Thoracic aorta (tissue), 2 donors: ENCODE results near the gene KCNH2. TPM values are rescaled to one million over a fixed set of nuclear protein-coding genes. Genes with fewer than 3 reads are reported as not detected.

Experiments
- ATAC-seq: fragments of 150-250 bp; one replicate; pipeline ENCODE4 v1.8.0; 2017; ENCODE audit warnings: low read depth; ENCODE audit not compliant: insufficient number of reproducible peaks, low FRiP score
- DNase-seq: peaks from one replicate; pipeline ENCODE4 v3.0.0-alpha.2; 2020; ENCODE audit warnings: low spot score
- H3K27ac ChIP-seq, 2 donors: fragments of 200-600 bp; sonication (generic); 1 replicate in 1 of 2; 2 replicates in 1 of 2; pipeline ENCODE4 v1.5.1; 2016; ENCODE audit warnings: mild to moderate bottlenecking in 2 of 2, moderate library complexity in 2 of 2
- H3K27me3 ChIP-seq: fragments of 200-600 bp; sonication (generic); replicated peaks from 2 replicates; pipeline ENCODE4 v1.6.0; 2016; ENCODE audit warnings: mild to moderate bottlenecking; ENCODE audit not compliant: insufficient read depth
- H3K36me3 ChIP-seq: fragments of 200-600 bp; sonication (generic); one replicate; pipeline ENCODE4 v1.5.1; 2016
- H3K4me1 ChIP-seq, 2 donors: fragments of 200-600 bp; sonication (generic); 1 replicate in 1 of 2; 2 replicates in 1 of 2; pipeline versions ENCODE4 v1.5.1 to v1.6.0; 2016; ENCODE audit warnings: low read depth in 2 of 2, mild to moderate bottlenecking in 1 of 2; ENCODE audit not compliant: control insufficient read depth in 1 of 2
- H3K4me3 ChIP-seq: fragments of 200-600 bp; sonication (generic); 2 replicates; pipeline ENCODE4 v1.5.1; 2016; ENCODE audit warnings: mild to moderate bottlenecking
- H3K9me3 ChIP-seq: fragments of 200-600 bp; sonication (generic); 2 replicates; pipeline ENCODE4 v1.5.1; 2016
- CTCF ChIP-seq: fragments of 200-600 bp; sonication (generic); IDR thresholded peaks from one replicate; pipeline ENCODE4 v1.5.1; 2019; ENCODE audit warnings: antibody characterized with exemption
- total RNA-seq, 2 donors: library from RNA; depleted of rRNA; stranded (reverse); fragments of >200 nt; gene quantifications; one replicate each; pipeline versions ENCODE4 v1.1.0 to v1.2.3, GENCODE V29; 2016

KCNH2 gene
- total RNA-seq, 2 donors from 2014 or later: 1.2 TPM; not detected in 1

- Histone ChIP-seq H3K4me3 (no peak overlapping the region), H3K36me3 (no peaks in the 10 kb centered on the region), H3K27me3 (no peaks in the 10 kb centered on the region), H3K27ac (no peak overlapping the region), H3K4me1 (peaks cover 0 to 9% of the 10 kb centered on the region in 2 donors), H3K9me3 (no peaks in the 10 kb centered on the region)
- no peak for ATAC-seq
- no peak for DNase-seq
- no peak for TF ChIP-seq CTCF
These were observed 39.6 kb downstream of the KCNH2 start for GRCh38 chr7:150938566-150938965.

DNA sequence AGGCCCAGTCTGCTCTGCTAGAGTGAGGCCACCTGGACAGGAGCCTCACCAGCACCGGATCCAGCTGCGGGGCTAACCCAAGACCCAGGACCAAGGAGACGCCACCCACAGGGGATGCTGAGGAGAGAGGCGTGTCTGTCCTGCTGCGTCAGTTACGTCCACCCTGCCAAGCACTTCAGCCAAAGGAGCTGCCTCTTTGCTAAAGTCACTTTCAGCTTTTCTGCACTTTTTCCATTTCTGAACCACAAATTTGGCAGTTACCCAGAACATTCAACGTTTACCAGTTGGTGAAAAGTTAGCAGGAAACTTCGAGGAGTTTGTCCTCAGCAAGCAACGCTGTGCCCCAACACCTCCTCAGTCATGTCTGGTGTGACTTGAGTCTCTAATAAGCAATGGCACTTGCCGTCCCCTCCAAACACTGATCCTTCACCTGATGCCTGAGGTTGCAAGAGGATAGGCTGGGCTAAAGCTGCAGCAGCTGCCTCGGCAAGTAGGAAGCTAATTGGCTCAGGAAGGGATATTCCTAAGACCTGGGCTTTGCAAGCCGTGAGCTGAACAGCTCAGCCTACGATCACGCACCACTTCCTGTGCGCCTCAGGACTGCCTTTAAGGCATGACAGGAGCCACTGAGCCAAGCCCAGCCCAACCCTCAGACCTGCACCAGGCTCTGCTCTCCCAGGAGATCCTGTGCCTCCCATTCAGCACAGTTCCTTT lies 40.1 kb downstream of the KCNH2 start:
- ATAC-seq: no peak

DNA sequence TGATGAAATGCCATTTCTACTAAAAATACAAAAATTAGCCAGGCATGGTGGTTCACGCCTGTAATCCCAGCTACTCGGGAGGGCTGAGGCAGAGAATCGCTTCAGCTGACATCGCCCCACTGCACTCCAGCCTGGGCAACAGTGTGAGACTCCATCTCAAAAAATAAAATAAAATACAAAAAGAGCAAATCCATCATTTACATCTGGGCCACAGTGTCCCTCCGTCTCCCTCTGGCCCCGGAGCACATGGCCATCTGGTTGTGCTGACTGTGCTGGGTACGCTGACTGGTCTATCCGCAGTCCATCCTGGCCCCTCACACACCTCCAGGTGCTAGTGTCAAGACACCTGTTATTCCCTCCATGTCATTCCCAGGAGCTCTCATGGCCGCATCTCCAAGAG lies 42.1 kb downstream of the KCNH2 start:
- no peak for DNase-seq
- Histone ChIP-seq H3K27me3 (no peaks in the 10 kb centered on the region), H3K4me1 (peaks cover 0 to 9% of the 10 kb centered on the region in 2 donors), H3K27ac (no peak overlapping the region), H3K4me3 (no peak overlapping the region), H3K9me3 (no peaks in the 10 kb centered on the region), H3K36me3 (no peaks in the 10 kb centered on the region)
- ATAC-seq: no peak
- no peak for TF ChIP-seq CTCF

More for the DNA sequence above, 40.1 kb downstream of the KCNH2 start:
- Histone ChIP-seq H3K27ac (no peak overlapping the region), H3K9me3 (no peaks in the 10 kb centered on the region), H3K4me1 (peaks cover 0 to 9% of the 10 kb centered on the region in 2 donors), H3K27me3 (no peaks in the 10 kb centered on the region), H3K36me3 (no peaks in the 10 kb centered on the region), H3K4me3 (no peak overlapping the region)
- TF ChIP-seq CTCF: no peak
- no peak for DNase-seq

- DNase-seq: no peak
These were observed 43.0 kb downstream of the KCNH2 start for GRCh38 chr7:150935149-150935548.

More at GRCh38 chr7:150935149-150935548, 43.0 kb downstream of the KCNH2 start:
- no peaks in the 10 kb centered on the region for H3K36me3 ChIP-seq
- ATAC-seq: no peak
- no peaks in the 10 kb centered on the region for H3K27me3 ChIP-seq
- no peak overlapping the region for H3K4me3 ChIP-seq
- no peaks in the 10 kb centered on the region for H3K9me3 ChIP-seq
- H3K4me1 ChIP-seq: peaks cover 0 to 9% of the 10 kb centered on the region in 2 donors
- H3K27ac ChIP-seq: no peak overlapping the region
- no peak for TF ChIP-seq CTCF
